Thyroid gland (tissue), 4 donors: Measurements from ENCODE around the gene BBIP1.

ENCODE experiments used
- POLR2A ChIP-seq, 2 donors: fragments of 450-650 bp; IDR thresholded peaks; one replicate each; pipeline ENCODE4 v1.6.1; 2017; ENCODE audit warnings: antibody characterized with exemption in 2 of 2, mild to moderate bottlenecking in 2 of 2, moderate library complexity in 1 of 2
- TF ChIP-seq, protein P1 (sequence below), 6 experiments: fragments of 200-600 bp in 3 of 6; fragments of 450-650 bp in 3 of 6; sonication (generic) in 3 of 6; IDR thresholded peaks; one replicate each; pipeline ENCODE4 v1.5.1; 2016 to 2019; ENCODE audit warnings: antibody characterized with exemption in 6 of 6, mild to moderate bottlenecking in 2 of 6, inconsistent platforms in 1 of 6, moderate library complexity in 1 of 6

GRCh38 chr10:110852947-110853346 lies 66.0 kb downstream of the BBIP1 start:
- TF ChIP-seq POLR2A (IDR thresholded peaks at IDR 0.05), result no peak
- TF ChIP-seq, protein P1, sequence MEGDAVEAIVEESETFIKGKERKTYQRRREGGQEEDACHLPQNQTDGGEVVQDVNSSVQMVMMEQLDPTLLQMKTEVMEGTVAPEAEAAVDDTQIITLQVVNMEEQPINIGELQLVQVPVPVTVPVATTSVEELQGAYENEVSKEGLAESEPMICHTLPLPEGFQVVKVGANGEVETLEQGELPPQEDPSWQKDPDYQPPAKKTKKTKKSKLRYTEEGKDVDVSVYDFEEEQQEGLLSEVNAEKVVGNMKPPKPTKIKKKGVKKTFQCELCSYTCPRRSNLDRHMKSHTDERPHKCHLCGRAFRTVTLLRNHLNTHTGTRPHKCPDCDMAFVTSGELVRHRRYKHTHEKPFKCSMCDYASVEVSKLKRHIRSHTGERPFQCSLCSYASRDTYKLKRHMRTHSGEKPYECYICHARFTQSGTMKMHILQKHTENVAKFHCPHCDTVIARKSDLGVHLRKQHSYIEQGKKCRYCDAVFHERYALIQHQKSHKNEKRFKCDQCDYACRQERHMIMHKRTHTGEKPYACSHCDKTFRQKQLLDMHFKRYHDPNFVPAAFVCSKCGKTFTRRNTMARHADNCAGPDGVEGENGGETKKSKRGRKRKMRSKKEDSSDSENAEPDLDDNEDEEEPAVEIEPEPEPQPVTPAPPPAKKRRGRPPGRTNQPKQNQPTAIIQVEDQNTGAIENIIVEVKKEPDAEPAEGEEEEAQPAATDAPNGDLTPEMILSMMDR (IDR thresholded peaks at IDR 0.05), result no peak
